HUDEP-2 (cell line): ENCODE data around the gene SCTR.
A peak's percentile ranks its signal among the peaks of the same experiment; 100 is the strongest.

Experiments
- DNase-seq, 76 experiments: peaks; one replicate each; lab custom pipeline; 2025; ENCODE audit not compliant: unreplicated experiment in 76 of 76; lab: John Stamatoyannopoulos, UW

The SCTR gene

GRCh38 chr2:119488245-119489214 lies 35.8 kb downstream of the SCTR start:
- DNase-seq: no peak

- DNase-seq: no peak
These were observed 36.6 kb downstream of the SCTR start for GRCh38 chr2:119487434-119488244.

GRCh38 chr2:119486886-119487285 lies 37.4 kb downstream of the SCTR start:
- DNase-seq: no peak

- no peak for DNase-seq
These were observed 38.0 kb downstream of the SCTR start for GRCh38 chr2:119486196-119486827.

GRCh38 chr2:119485336-119486110 lies 38.8 kb downstream of the SCTR start:
- no peak for DNase-seq

GRCh38 chr2:119484834-119485233 lies 39.4 kb downstream of the SCTR start:
- DNase-seq: no peak

- DNase-seq: no peak
These were observed 40.2 kb downstream of the SCTR start for GRCh38 chr2:119483896-119484718.

GRCh38 chr2:119483395-119483753 lies 40.9 kb downstream of the SCTR start:
- no peak for DNase-seq

- no peak for DNase-seq
These were observed 41.5 kb downstream of the SCTR start for GRCh38 chr2:119482481-119483394.

- DNase-seq: no peak
These were observed 42.5 kb downstream of the SCTR start for GRCh38 chr2:119481501-119482455.

GRCh38 chr2:119480718-119481142 lies 43.6 kb downstream of the SCTR start:
- peak in 61 of 76 experiments; percentile 2 to 65 (median 22) for DNase-seq

GRCh38 chr2:119480184-119480583 lies 44.1 kb downstream of the SCTR start:
- no peak for DNase-seq

- no peak for DNase-seq
These were observed 45.3 kb downstream of the SCTR start for GRCh38 chr2:119478978-119479295.

- DNase-seq: no peak
These were observed 45.9 kb downstream of the SCTR start for GRCh38 chr2:119478188-119478977.

- DNase-seq: no peak
These were observed 47.2 kb downstream of the SCTR start for GRCh38 chr2:119477113-119477505.

- peak in 27 of 76 experiments; percentile 3 to 45 (median 18) for DNase-seq
These were observed 47.8 kb downstream of the SCTR start for GRCh38 chr2:119476301-119477112.
